ENCODE results near the gene AQP1.

DNA sequence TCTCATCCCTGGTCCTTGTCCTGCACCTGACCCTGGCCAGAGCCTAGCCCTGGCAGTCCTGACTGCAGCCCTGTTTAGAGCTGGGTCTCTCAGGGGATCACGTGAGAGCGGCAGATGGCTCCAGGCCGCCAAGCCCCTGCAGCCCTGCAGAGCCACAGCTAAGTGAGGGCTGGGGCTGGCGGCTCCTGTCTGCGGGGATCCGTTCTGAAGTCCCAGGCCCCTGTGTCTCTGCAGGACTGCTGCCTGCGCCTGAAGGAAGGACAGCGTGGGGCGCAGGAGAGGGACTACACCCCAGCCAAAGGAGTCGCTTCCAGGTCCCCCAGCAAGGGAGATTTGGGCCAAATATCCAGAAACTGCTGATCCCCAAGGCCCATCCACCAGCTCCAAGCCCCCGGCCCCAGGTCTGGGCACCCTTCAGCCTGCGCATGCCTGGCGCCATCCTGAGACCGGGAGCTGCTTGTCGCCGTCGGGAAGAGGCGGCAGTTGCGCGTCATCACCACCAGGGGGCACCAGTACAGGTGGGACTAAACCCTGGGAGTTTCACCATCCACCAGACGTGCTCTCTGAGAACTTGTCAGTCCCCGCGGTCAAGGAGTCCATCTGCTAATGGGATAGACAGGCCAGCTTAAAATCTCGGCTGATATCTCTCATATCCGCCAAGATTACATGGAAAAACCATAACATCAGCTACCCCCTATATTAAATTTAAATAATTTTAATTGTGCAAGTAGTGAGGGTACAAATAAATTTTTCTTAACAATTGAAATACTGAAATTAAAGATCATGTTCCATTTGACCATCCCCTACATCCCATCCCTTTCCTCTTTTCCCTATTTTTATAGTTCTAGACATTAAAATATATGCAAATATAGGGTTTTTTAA, 27.0 kb downstream of the AQP1 start:
- TF ChIP-seq CTCF (conservative IDR thresholded peaks at IDR 0.05; ENCODE audit: low read length) (peak; percentile 87), EZH2phosphoT487 (IDR thresholded peaks at IDR 0.05; ENCODE audit: borderline replicate concordance, low read depth, low read length) (no peak)

Data from OCI-LY7 (cell line).